Measurements from ENCODE around the gene CHID1.

CHID1 gene

DNA sequence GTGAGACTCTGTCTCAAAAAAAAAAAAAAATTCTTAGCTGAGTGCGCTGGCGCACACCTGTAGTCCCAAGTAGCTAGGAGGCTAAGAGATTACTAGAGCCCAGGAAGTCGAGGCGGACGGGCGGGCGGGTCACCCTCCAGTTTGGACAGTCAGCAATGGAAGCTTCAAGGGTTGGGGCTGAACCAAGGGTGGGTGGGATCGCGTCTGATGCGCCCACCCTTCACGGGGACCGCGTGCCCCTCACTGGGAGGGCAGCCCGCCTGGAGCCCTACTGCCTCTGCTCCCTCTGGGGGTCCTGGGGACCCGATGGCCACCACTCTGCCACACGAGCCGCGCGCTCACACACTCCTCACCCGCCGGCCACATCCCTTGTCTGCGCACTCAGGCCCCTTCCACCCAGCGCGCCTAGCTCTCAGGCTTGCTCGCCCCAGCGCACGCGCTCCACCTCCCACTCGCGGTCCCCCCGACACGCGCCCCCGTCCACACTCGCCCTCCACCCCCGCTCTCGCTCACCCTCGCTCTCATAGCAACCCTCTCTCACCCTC is 494 bp downstream of the CHID1 start:
- peak; percentile 12 for ATAC-seq

GRCh38 chr11:909406-909805 is 1.2 kb downstream of the CHID1 start:
- ATAC-seq (no peak), DNase-seq (no peak)

More for the DNA sequence above, 494 bp downstream of the CHID1 start:
- DNase-seq = peak; percentile 44

DNA sequence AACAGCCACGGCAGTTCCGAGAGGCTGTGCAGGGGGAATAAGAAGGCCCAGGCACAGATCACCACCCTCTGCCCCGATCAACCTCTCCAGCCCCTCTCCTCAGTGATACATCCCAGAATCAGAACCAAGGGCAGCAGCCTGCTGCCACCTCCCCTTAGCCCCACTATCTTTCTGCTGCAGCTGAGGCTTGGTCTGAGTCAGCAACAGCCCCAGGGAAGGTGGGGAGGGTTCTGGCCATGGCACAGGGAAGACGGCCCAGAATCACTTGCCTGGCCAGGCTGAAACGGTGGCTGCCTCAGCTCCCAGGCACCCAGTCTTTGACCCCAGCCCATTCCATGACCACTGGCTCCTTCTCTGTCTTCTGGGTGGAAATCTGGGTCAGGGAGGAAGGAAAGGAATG is 2.3 kb downstream of the CHID1 start:
- DNase-seq (no peak), ATAC-seq (no peak)

DNA sequence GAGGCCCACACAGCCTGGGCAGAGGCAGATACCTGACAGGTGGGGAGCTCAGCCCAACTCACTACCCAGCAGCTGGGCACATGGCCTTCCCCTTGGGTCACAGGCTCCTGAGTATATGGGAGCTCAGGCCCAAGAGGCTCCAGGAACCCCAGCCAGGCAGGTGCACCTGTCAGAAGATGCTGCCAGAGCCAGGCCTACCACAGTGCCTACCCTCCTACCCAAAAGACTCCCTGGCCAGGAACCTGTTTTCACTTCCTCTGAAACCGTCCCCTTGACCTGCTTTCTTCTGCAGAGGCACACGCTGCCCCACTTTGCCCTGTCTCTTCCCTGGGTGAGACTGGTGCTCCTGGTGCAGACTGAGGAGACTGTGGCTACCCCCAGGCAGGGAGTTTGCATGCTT is 2.9 kb downstream of the CHID1 start:
- no peak for DNase-seq

GRCh38 chr11:905952-906351 is 4.7 kb downstream of the CHID1 start:
- DNase-seq (no peak), ATAC-seq (no peak)

More for the DNA sequence above, 2.9 kb downstream of the CHID1 start:
- no peak for ATAC-seq

- DNase-seq (no peak), ATAC-seq (no peak)
Observed at GRCh38 chr11:904380-904779, 6.2 kb downstream of the CHID1 start.

- no peak for DNase-seq
Observed at GRCh38 chr11:901452-902061, 9.1 kb downstream of the CHID1 start.

DNA sequence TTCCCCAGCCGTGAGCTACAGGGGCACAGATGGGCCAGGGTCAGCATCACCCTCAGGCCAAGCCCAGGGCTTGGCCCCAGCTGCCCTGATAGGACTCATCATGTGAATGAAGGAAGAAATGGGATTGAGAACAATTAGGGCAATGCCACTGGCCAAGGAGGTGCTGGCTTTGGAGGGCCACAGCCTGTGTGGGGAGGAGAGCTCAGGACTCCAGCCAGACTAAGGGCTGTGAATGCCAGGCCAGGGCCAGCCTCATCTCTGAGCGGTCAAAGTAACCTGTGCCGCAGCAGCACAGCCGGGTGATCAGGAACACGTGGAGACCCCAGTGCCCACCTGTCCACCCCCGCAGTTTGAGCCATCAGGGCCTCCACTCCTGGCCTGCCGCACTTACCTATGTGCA is 10.1 kb downstream of the CHID1 start:
- DNase-seq (no peak), ATAC-seq (no peak)

More at GRCh38 chr11:901452-902061, 9.1 kb downstream of the CHID1 start:
- no peak for ATAC-seq

DNA sequence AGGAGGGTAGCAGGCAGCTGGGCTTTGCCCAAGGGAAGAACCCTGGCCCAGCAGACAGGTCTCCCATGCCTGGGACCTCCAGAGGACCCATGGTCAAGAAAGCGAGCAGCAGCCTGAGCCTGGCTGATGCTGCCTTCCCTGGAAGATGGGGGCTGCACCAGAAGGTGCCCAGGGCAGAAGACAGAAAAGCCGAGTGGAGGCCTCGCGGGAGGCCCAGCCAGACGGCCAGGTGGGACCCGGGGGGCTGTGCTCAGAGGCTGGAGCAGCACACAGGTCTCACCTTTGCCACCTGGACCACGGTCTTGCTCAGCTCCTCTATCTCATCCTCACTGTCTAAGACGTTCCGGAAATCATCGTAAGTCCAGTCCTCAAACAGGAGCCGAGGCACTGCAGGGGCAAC is 10.9 kb downstream of the CHID1 start:
- DNase-seq = no peak
- ATAC-seq = no peak

GRCh38 chr11:898540-899190 is 11.9 kb downstream of the CHID1 start:
- no peak for DNase-seq
- no peak for ATAC-seq

DNA sequence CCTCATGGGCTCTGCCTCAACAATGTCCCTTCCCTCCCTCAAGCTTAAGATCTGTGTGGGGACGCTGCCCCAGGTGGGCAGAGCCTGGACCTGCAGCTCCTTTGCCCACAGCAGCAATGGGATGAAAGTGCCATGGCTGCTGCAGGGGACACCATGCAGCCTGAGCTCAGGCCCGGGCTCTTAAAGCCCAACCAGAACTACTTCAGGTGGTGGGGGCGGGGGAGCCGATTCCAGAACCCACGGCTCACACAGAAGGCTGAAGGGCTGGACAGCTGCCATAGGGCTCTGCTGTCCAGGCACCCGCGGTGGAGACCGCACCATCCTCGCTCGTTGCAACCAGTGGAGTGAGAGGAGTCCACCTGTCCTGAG is 12.5 kb downstream of the CHID1 start:
- ATAC-seq (no peak), DNase-seq (no peak)

- no peak for ATAC-seq
- no peak for DNase-seq
Observed at GRCh38 chr11:897253-898142, 13.1 kb downstream of the CHID1 start.

- no peak for ATAC-seq
- no peak for DNase-seq
Observed at GRCh38 chr11:895331-896110, 15.1 kb downstream of the CHID1 start.

DNA sequence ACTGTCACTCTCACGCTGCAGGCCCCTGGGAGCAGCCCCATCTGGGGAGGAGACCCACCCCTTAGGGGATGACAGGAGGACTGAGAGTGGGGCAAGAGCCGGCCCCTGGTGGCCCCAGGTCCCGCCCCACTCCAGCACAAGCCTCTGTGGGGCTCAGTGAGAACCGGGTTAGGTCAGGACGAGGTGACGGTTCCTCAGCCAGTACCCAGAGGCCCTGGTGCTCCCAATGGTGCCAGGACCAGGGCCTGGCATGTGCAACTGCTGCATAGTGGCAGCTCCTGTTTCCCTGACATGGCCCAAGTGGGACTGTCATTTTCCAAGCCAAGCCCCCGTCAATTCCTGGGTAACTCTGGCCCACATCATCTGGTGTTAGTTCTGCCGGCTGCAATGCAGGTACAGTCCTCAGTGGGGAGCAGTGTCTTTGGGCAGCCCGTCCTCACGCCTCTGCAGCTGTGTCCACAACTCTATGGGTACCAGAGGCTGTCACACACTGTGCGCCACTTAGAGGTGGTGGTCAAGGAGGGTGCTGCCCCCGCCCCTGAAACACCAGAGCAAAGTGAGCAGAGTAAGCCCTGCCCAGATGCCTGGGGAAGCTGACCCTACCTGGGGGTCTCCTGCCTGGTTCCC is 15.9 kb downstream of the CHID1 start:
- DNase-seq = no peak
- ATAC-seq = peak; percentile 4

GRCh38 chr11:893008-893654 is 17.5 kb downstream of the CHID1 start:
- no peak for DNase-seq
- no peak for ATAC-seq

DNA sequence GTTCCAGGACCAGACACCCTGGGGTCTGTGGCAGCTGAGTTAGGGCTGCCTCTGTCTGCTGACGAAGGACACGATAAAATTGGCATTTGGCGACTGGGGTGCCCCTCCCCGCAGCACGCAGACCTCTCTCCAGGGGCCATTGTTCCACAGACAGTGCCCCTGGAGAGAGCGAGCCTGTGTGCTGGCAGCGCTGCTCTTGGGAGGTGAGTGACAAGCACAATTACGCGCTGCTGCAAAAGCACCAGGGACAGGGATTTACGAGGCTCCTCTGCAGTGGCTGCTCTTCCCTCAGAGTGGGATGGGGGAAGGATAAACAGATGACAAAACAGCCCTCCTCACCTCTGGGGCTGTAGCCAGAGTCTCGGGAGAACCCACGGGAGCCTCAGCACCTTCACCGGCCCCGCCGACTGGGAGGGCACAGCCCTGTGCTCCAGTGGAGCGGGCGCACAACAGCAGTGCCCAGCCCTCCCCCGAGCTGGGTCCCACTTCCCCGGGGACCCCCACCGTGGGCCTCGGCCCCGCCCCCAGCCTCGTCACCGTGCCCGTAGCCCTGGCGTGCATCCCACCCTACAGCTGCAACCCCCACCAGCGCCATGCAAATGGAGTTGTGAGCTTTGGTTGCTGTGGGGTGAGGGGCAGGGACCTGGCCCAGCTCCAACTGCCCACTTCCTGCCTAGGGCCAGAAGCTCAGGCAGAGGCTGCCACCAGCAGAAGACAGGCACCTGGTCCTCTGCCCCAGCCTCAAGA is 19.6 kb downstream of the CHID1 start:
- no peak for ATAC-seq
- no peak for DNase-seq

GRCh38 chr11:889687-890475 is 20.7 kb downstream of the CHID1 start:
- DNase-seq (no peak), ATAC-seq (no peak)

GRCh38 chr11:889257-889656 is 21.4 kb downstream of the CHID1 start:
- ATAC-seq = no peak

More at GRCh38 chr11:889257-889656, 21.4 kb downstream of the CHID1 start:
- no peak for DNase-seq
